Gastrocnemius medialis (tissue), 4 donors: ENCODE data around the gene CYTH4. TPM values are rescaled to one million over a fixed set of nuclear protein-coding genes. Genes with fewer than 3 reads are reported as not detected.
"Not testable (repeated sequence)": the region's sequence is repeated elsewhere in the genome, so short reads cannot be mapped to it uniquely, and the experiment has no call there.

Experiments
- ATAC-seq, 2 donors: fragments of 150-250 bp; one replicate each; pipeline ENCODE4 v1.9.1; 2016
- DNase-seq, 2 donors: peaks; one replicate each; pipeline ENCODE4 v3.0.0-alpha.2; 2019
- H3K27ac ChIP-seq, 4 donors: fragments of 200-600 bp; sonication (generic); 1 replicate in 1 of 4; 2 replicates in 3 of 4; pipeline ENCODE4 v1.5.1; 2016 to 2018; ENCODE audit warnings: mild to moderate bottlenecking in 2 of 4, moderate library complexity in 1 of 4
- H3K27me3 ChIP-seq, 3 donors: fragments of 200-600 bp; sonication (generic) in 2 of 3; 1 replicate in 1 of 3; 2 replicates in 2 of 3; pipeline versions ENCODE4 v1.5.1 to v1.6.0; 2016 to 2019; ENCODE audit warnings: mild to moderate bottlenecking in 1 of 3, moderate library complexity in 1 of 3
- H3K36me3 ChIP-seq, 2 donors: fragments of 200-600 bp; sonication (generic) in 1 of 2; one replicate each; pipeline ENCODE4 v1.5.1; 2017 to 2018
- H3K4me1 ChIP-seq, 2 donors: fragments of 200-600 bp; sonication (generic) in 1 of 2; one replicate each; pipeline ENCODE4 v1.5.1; 2016 to 2017; ENCODE audit warnings: mild to moderate bottlenecking in 2 of 2
- H3K4me3 ChIP-seq, 4 donors: fragments of 200-600 bp; sonication (generic) in 3 of 4; 1 replicate in 1 of 4; 2 replicates in 3 of 4; pipeline ENCODE4 v1.5.1; 2016 to 2019; ENCODE audit warnings: mild to moderate bottlenecking in 2 of 4
- H3K9me3 ChIP-seq, 3 donors: fragments of 200-600 bp; sonication (generic) in 2 of 3; 1 replicate in 1 of 3; 2 replicates in 2 of 3; pipeline ENCODE4 v1.5.1; 2016 to 2019
- POLR2A ChIP-seq, 2 donors: fragments of 450-650 bp; IDR thresholded peaks; one replicate each; pipeline ENCODE4 v1.6.1; 2017; ENCODE audit warnings: antibody characterized with exemption in 2 of 2, mild to moderate bottlenecking in 2 of 2, moderate library complexity in 2 of 2
- in situ Hi-C, 4 donors: fragments of 200-750 bp; cut with MboI; loops; one replicate each; pipeline versions ENCODE4 v1.15.0 to v1.8.0; 2017; ENCODE audit warnings: low sequenced_read_pairs in 4 of 4
- intact Hi-C: fragments of 100-400 bp; cut with DNase I; formaldehyde crosslinking; loops from one replicate; pipeline ENCODE4 v1.15.1; 2023; ENCODE audit warnings: low total_unique reads
- total RNA-seq, 4 donors: library from RNA; depleted of rRNA; stranded (reverse); fragments of >200 nt; gene quantifications; one replicate each; pipeline versions ENCODE4 v1.1.0 to v1.2.3, GENCODE V29; 2016
- TF ChIP-seq, protein P1 (sequence below), 5 experiments: fragments of 450-650 bp in 3 of 5; fragments of 200-600 bp in 2 of 5; sonication (generic) in 2 of 5; IDR thresholded peaks in 4 of 5; conservative IDR thresholded peaks in 1 of 5; 1 replicate in 4 of 5; 2 replicates in 1 of 5; pipeline ENCODE4 v1.5.1; 2016 to 2019; ENCODE audit warnings: antibody characterized with exemption in 5 of 5, mild to moderate bottlenecking in 3 of 5, moderate library complexity in 3 of 5

The CYTH4 gene
- total RNA-seq, 4 donors from 2014 or later: 1.7 to 2.2 (median 2.0) TPM; not detected in 1

DNA sequence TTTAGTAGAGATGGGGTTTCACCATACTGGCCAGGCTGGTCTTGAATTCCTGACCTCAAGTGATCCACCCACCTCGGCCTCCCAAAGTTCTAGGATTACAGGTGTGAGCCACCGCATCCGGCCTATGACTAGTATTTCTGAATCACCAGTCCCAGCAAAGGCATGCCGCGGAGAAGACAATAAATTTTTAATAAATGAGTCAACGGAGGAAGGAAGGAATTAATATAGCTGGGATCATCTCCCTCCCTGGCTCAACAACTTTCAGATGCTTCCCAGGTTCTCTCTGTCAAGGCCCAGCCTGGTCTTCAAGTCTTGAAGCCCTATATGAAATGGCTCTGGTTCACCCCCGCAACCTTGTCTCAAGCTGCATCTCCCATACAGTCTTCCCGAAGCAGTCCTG lies 45.7 kb downstream of the CYTH4 start:
- intact Hi-C loops: no loop called here
- H3K27me3 ChIP-seq: peaks cover 68 to 92% (median 76%) of the 10 kb centered on the region in 3 donors
- no peaks in the 10 kb centered on the region for H3K9me3 ChIP-seq
- H3K4me3 ChIP-seq: no peak overlapping the region
- TF ChIP-seq POLR2A (IDR thresholded peaks at IDR 0.05): no peak
- TF ChIP-seq, protein P1, sequence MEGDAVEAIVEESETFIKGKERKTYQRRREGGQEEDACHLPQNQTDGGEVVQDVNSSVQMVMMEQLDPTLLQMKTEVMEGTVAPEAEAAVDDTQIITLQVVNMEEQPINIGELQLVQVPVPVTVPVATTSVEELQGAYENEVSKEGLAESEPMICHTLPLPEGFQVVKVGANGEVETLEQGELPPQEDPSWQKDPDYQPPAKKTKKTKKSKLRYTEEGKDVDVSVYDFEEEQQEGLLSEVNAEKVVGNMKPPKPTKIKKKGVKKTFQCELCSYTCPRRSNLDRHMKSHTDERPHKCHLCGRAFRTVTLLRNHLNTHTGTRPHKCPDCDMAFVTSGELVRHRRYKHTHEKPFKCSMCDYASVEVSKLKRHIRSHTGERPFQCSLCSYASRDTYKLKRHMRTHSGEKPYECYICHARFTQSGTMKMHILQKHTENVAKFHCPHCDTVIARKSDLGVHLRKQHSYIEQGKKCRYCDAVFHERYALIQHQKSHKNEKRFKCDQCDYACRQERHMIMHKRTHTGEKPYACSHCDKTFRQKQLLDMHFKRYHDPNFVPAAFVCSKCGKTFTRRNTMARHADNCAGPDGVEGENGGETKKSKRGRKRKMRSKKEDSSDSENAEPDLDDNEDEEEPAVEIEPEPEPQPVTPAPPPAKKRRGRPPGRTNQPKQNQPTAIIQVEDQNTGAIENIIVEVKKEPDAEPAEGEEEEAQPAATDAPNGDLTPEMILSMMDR (IDR thresholded peaks at IDR 0.05 in 4 of 5, conservative IDR thresholded peaks at IDR 0.05 in 1 of 5): no peak
- no peak for DNase-seq
- in situ Hi-C loops: loop anchor here in 1 of 4 donors (10.0 kb wide), 1 partner anchor 127 kb away; no protein-coding TSS in a partner anchor
- ATAC-seq: no peak
- H3K4me1 ChIP-seq: no peaks in the 10 kb centered on the region
- H3K27ac ChIP-seq: no peak overlapping the region
- H3K36me3 ChIP-seq: no peaks in the 10 kb centered on the region

DNA sequence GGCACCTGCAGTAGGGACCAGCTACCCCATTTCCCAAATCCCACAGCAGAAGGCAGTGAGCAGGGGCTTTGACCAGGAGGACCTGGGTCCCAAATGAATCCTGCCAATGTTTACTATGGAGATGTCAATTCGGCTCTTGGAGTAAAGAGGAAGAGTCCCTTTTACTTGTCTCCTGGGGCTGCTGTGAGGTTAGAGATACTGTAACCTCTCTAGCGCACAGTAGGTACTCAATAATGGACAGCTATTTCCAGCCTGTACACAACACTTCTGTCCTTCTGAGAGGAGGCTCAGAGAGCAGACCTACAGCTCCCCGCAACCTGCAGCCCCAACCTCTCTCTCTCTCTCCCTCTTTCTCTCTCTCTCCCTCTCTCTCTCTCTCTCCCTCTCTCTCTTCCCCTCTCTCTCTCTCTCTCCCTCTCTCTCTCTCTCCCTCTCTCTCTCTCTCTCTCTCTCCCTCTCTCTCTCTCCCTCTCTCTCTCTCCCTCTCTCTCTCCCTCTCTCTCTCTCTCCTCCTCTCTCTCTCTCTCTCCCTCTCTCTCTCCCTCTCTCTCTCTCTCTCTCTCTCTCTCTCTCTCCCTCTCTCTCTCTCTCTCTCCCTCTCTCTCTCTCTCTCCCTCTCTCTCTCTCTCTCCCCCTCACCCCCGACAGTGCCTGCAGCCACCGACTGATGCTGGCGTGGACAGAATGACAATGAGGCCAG lies 46.4 kb downstream of the CYTH4 start:
- intact Hi-C loops, ATAC-seq: not testable (repeated sequence)

DNA sequence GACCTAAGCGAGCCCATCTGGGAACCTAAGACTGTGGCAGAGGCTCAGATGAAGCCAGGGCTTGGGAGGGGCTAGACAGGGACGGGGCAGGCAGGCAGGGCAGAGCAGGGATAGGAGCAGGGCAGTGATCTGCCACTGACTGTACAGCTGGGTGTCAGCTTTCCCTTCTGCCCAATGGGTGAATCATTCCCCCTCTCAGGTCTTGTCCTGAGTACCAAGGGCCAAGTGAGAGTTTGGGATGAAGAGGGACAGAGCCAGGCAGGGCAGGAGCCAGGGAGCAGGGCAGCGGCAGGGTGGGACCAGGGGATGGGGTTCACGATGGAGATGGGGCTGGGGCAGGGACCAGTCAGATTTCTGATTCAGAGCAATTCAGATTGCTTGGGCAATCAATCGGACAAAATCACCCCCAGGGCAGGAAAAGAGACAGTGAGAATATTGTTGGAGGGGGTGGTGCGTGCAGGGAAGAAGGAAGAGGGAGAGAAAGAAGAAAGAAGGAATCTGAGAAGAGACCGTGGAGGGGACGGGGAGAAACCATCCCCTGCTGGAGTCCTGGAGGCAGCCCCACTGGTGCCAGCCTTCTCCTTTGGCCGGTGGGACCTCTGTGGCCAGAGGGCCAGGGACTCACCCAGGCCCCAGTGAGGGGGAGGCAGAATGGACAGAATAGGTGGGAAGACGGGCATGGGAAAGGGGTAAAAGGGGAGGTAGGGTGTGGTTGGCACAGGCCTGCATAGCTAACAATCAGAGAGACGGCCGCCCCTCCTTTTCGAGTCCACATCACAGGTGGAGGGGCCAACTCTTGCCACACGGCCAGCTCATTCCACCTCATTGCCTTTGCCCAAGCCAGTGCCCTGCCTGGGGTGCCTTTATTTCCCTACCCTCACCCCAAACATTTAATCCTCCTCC lies 47.2 kb downstream of the CYTH4 start:
- H3K27ac ChIP-seq: no peak overlapping the region
- H3K9me3 ChIP-seq: no peaks in the 10 kb centered on the region
- no peak for TF ChIP-seq POLR2A (IDR thresholded peaks at IDR 0.05)
- TF ChIP-seq, protein P1 (IDR thresholded peaks at IDR 0.05 in 4 of 5, conservative IDR thresholded peaks at IDR 0.05 in 1 of 5): no peak
- no peak for DNase-seq
- H3K27me3 ChIP-seq: peaks cover 70 to 92% (median 75%) of the 10 kb centered on the region in 3 donors
- no peak overlapping the region for H3K4me3 ChIP-seq
- no peaks in the 10 kb centered on the region for H3K4me1 ChIP-seq
- intact Hi-C loops: no loop called here
- H3K36me3 ChIP-seq: no peaks in the 10 kb centered on the region
- in situ Hi-C loops: loop anchor here in 1 of 4 donors (10.0 kb wide), 1 partner anchor 125 kb away; no protein-coding TSS in a partner anchor
- no peak for ATAC-seq

More for the DNA sequence above, 46.4 kb downstream of the CYTH4 start:
- in situ Hi-C loops: loop anchor here in 1 of 4 donors (10.0 kb wide), 1 partner anchor 126 kb away; no protein-coding TSS in a partner anchor
- not testable (repeated sequence) for DNase-seq, H3K4me3 ChIP-seq, H3K9me3 ChIP-seq, H3K4me1 ChIP-seq, H3K27ac ChIP-seq, H3K36me3 ChIP-seq
- peaks cover 70 to 92% (median 75%) of the 10 kb centered on the region in 3 donors for H3K27me3 ChIP-seq

DNA sequence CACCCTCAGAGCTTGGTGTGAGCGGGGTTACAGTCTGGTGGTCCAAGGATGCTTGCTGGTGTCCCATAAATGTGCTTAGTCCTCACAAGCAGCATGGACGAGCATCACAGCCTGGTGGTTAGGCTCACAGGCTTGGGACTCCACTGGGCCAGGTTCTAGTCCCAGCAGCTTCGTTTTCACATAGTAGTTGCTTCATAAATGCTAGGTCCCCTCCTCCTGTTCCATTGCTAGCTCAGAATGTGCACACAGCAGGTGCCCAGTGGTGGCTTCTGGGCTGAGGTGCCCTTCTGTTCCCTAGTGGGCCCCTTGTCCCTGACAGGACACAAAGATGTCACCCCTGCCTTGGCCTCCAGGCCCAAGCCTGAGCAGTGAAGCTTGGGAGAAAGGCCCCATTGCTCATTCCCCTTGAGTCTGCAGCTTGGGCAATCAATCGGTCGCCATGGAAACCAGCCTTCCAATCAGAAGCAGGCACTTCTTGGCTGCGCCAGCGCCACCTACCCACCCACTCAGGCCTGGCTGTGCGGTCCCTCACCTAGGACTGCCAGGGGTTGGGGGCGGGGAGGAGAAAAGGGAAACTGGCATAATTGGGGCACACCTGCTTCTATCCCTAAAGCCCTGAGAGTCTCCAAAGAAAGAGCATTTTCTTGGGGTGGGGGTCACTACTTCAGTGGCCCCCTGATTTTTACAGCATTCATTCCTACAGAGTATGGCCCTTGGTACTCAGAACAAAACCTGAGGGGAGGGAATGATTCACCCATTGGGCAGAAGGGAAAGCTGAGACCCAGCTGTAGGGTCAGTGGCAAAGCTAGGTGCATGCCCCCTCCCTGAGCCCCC lies 48.1 kb downstream of the CYTH4 start:
- in situ Hi-C loops: no loop called here
- Histone ChIP-seq H3K9me3 (no peaks in the 10 kb centered on the region), H3K36me3 (no peaks in the 10 kb centered on the region), H3K4me3 (no peak overlapping the region), H3K4me1 (no peaks in the 10 kb centered on the region), H3K27me3 (peaks cover 70 to 92% (median 75%) of the 10 kb centered on the region in 3 donors), H3K27ac (no peak overlapping the region)
- DNase-seq (no peak), ATAC-seq (no peak)
- intact Hi-C loops: no loop called here
- TF ChIP-seq POLR2A (IDR thresholded peaks at IDR 0.05): no peak
- TF ChIP-seq, protein P1 (IDR thresholded peaks at IDR 0.05 in 4 of 5, conservative IDR thresholded peaks at IDR 0.05 in 1 of 5): no peak
